Measurements from ENCODE around the gene CIC.
"Not testable (repeated sequence)": the region's sequence is repeated elsewhere in the genome, so short reads cannot be mapped to it uniquely, and the experiment has no call there.

The CIC gene

DNA sequence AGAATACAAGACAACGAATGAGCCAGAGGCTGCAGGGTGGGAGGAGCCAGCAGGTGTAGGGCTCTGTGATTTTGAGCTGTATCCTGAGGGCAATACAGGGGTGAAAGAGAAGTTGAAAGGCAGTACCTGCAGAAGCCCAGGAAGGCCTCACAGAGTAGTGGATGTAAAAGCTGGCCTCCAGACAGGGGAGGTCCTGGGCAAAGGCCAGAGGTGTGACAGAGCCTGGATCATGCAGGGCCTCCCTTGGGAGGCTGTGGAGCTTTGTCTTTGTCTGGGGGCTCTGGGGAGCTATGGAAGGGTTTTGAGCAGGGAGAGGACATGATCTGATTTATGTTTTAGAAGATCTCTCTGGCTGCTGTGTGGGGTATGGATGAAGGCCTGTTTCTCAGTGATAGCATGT, 59.1 kb downstream of the CIC start:
- Histone ChIP-seq H3K36me3 (ENCODE audit: insufficient read depth, low read length) (no peaks in the 10 kb centered on the region), H3K27ac (no peak overlapping the region), H3K9ac (ENCODE audit: insufficient read length) (no peak overlapping the region), H3K4me3 (no peak overlapping the region), H3K9me3 (ENCODE audit: low read depth, low read length) (no peaks in the 10 kb centered on the region)
- no peak for TF ChIP-seq POLR2AphosphoS5 (IDR thresholded peaks at IDR 0.05; ENCODE audit: borderline replicate concordance, low read depth, low read length)
- no peak for TF ChIP-seq EZH2 (IDR thresholded peaks at IDR 0.05)
- no peak for TF ChIP-seq FOXP2 (optimal IDR thresholded peaks at IDR 0.05; ENCODE audit: control extremely low read depth, extremely low read length, insufficient read depth)
- no peak for DNase-seq (ENCODE audit: low read depth, low spot score)

DNA sequence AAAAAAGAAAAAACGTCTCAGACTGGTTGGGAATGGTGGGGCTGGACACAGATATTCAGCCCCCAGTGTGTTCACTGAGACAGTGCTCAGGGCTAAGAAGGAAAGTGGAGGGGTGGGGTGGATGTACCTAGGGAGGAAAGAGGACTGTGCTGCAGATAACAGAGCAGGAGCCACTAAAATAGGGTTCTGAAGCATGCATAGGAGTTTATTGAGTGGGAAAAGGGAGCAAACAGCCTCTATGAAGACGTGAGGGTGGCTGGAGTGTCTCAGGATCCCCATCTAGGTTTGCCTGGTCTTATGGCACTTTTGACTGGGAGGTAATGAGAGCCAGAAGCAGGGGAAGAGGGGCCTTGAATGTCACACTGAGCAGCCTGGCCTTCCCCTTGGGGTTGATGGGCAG, 59.8 kb downstream of the CIC start:
- H3K36me3 ChIP-seq (ENCODE audit: insufficient read depth, low read length) = no peaks in the 10 kb centered on the region
- H3K4me3 ChIP-seq = no peak overlapping the region
- H3K9ac ChIP-seq (ENCODE audit: insufficient read length) = no peak overlapping the region
- no peaks in the 10 kb centered on the region for H3K9me3 ChIP-seq (ENCODE audit: low read depth, low read length)
- no peak for TF ChIP-seq POLR2AphosphoS5 (IDR thresholded peaks at IDR 0.05; ENCODE audit: borderline replicate concordance, low read depth, low read length)
- no peak for TF ChIP-seq EZH2 (IDR thresholded peaks at IDR 0.05)
- TF ChIP-seq FOXP2 (optimal IDR thresholded peaks at IDR 0.05; ENCODE audit: control extremely low read depth, extremely low read length, insufficient read depth) = no peak
- no peak for DNase-seq (ENCODE audit: low read depth, low spot score)
- H3K27ac ChIP-seq = no peak overlapping the region

- Histone ChIP-seq H3K9ac (ENCODE audit: insufficient read length) (peak overlapping the region; percentile 47), H3K27ac (peak overlapping the region; percentile 46), H3K4me3 (no peak overlapping the region), H3K36me3 (ENCODE audit: insufficient read depth, low read length) (no peaks in the 10 kb centered on the region), H3K9me3 (ENCODE audit: low read depth, low read length) (no peaks in the 10 kb centered on the region)
- DNase-seq (ENCODE audit: low read depth, low spot score) = no peak
- TF ChIP-seq POLR2AphosphoS5 (IDR thresholded peaks at IDR 0.05; ENCODE audit: borderline replicate concordance, low read depth, low read length) (no peak), EZH2 (IDR thresholded peaks at IDR 0.05) (no peak), FOXP2 (optimal IDR thresholded peaks at IDR 0.05; ENCODE audit: control extremely low read depth, extremely low read length, insufficient read depth) (no peak)
Measured at GRCh38 chr19:42330241-42330711, 61.2 kb downstream of the CIC start.

DNA sequence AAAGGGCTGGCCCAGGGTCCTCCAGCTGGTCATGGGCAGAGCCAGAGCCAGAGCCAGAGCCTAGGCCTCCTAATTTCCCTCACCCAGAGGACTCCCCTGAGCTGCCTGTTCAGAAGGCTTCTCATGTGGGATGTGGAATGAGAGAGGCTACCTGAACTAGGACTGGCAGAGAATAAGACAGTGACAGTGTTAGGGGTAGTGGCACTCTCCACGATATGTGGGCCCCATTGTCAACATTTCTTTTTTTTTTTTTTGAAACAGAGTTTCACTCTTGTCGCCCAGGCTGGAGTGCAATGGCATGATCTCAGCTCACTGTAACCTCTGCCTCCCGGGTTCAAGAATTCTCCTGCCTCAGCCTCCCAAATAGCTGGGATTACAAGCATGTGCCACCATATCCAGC, 62.3 kb downstream of the CIC start:
- DNase-seq (ENCODE audit: low read depth, low spot score); H3K9me3 ChIP-seq (ENCODE audit: low read depth, low read length); H3K4me3 ChIP-seq; H3K9ac ChIP-seq (ENCODE audit: insufficient read length); H3K27ac ChIP-seq; H3K36me3 ChIP-seq (ENCODE audit: insufficient read depth, low read length): not testable (repeated sequence)

DNA sequence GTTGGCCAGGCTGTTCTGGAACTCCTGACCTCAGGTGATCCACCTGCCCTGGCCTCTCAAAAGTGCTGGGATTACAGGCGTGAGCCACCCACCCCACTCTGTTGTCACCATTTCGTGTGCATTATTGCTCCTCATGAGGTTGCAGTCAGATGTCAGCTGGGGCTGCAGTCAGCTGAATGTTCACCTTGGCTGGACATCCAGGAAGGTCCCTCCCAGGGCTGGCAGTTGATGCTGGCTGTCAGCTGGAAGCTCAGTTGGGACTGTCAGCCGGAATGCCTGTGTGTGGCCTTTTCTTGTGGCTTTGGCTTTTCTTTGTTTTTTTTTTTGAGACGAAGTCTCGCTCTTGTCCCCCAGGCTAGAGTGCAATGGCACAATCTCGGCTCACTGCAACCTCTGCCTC, 63.0 kb downstream of the CIC start:
- no peak overlapping the region for H3K4me3 ChIP-seq
- TF ChIP-seq POLR2AphosphoS5 (IDR thresholded peaks at IDR 0.05; ENCODE audit: borderline replicate concordance, low read depth, low read length) (no peak), FOXP2 (optimal IDR thresholded peaks at IDR 0.05; ENCODE audit: control extremely low read depth, extremely low read length, insufficient read depth) (no peak), EZH2 (IDR thresholded peaks at IDR 0.05) (no peak)
- H3K36me3 ChIP-seq (ENCODE audit: insufficient read depth, low read length) = no peaks in the 10 kb centered on the region; the same call in 1 of the 2 replicates
- DNase-seq (ENCODE audit: low read depth, low spot score) = no peak
- no peaks in the 10 kb centered on the region for H3K9me3 ChIP-seq (ENCODE audit: low read depth, low read length)
- H3K9ac ChIP-seq (ENCODE audit: insufficient read length) = no peak overlapping the region
- no peak overlapping the region for H3K27ac ChIP-seq

DNA sequence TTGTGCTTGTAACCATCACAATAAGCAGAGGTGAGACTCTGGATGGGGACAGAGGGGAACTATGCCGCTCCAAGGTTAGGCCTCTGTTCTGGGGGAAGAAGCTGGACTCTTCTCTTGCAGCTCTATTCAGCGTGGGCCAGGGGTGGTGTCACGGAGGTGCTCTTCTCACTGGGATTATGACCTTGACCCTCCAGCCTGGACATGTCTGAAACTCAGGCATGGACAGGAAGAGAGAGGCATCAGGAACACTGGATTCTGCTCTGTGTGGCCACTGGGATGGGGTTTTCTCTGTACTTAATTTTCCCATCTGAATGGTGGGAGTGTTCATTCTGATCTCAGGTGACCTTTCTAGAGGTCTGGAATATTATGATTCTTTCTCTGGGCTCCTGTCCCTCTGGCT, 64.0 kb downstream of the CIC start:
- TF ChIP-seq EZH2 (IDR thresholded peaks at IDR 0.05) (no peak), POLR2AphosphoS5 (IDR thresholded peaks at IDR 0.05; ENCODE audit: borderline replicate concordance, low read depth, low read length) (no peak), FOXP2 (optimal IDR thresholded peaks at IDR 0.05; ENCODE audit: control extremely low read depth, extremely low read length, insufficient read depth) (no peak)
- DNase-seq (ENCODE audit: low read depth, low spot score) = no peak
- H3K9me3 ChIP-seq (ENCODE audit: low read depth, low read length) = no peaks in the 10 kb centered on the region
- no peak overlapping the region for H3K4me3 ChIP-seq
- H3K9ac ChIP-seq (ENCODE audit: insufficient read length) = no peak overlapping the region
- H3K36me3 ChIP-seq (ENCODE audit: insufficient read depth, low read length) = no peaks in the 10 kb centered on the region; the same call in 1 of the 2 replicates
- no peak overlapping the region for H3K27ac ChIP-seq

- H3K9me3 ChIP-seq (ENCODE audit: low read depth, low read length) = no peaks in the 10 kb centered on the region
- no peaks in the 10 kb centered on the region; the same call in 1 of the 2 replicates for H3K36me3 ChIP-seq (ENCODE audit: insufficient read depth, low read length)
- no peak overlapping the region for H3K9ac ChIP-seq (ENCODE audit: insufficient read length)
- DNase-seq (ENCODE audit: low read depth, low spot score) = no peak
- no peak overlapping the region for H3K27ac ChIP-seq
- H3K4me3 ChIP-seq = no peak overlapping the region
- TF ChIP-seq FOXP2 (optimal IDR thresholded peaks at IDR 0.05; ENCODE audit: control extremely low read depth, extremely low read length, insufficient read depth) = no peak
- no peak for TF ChIP-seq POLR2AphosphoS5 (IDR thresholded peaks at IDR 0.05; ENCODE audit: borderline replicate concordance, low read depth, low read length)
- no peak for TF ChIP-seq EZH2 (IDR thresholded peaks at IDR 0.05)
Measured at GRCh38 chr19:42333975-42334696, 65.1 kb downstream of the CIC start.

- Histone ChIP-seq H3K9ac (ENCODE audit: insufficient read length) (no peak overlapping the region), H3K9me3 (ENCODE audit: low read depth, low read length) (no peaks in the 10 kb centered on the region), H3K4me3 (no peak overlapping the region), H3K36me3 (ENCODE audit: insufficient read depth, low read length) (no peaks in the 10 kb centered on the region; the same call in 1 of the 2 replicates), H3K27ac (no peak overlapping the region)
- TF ChIP-seq EZH2 (IDR thresholded peaks at IDR 0.05) (no peak), POLR2AphosphoS5 (IDR thresholded peaks at IDR 0.05; ENCODE audit: borderline replicate concordance, low read depth, low read length) (no peak), FOXP2 (optimal IDR thresholded peaks at IDR 0.05; ENCODE audit: control extremely low read depth, extremely low read length, insufficient read depth) (no peak)
- no peak for DNase-seq (ENCODE audit: low read depth, low spot score)
Measured at GRCh38 chr19:42334697-42335373, 65.8 kb downstream of the CIC start.
